ENCODE data around the gene CAPRIN2. TPM values are rescaled to one million over a fixed set of nuclear protein-coding genes. Genes with fewer than 3 reads are reported as not detected.

The CAPRIN2 gene
- total RNA-seq, 8 experiments from 2014 or later, result 13.4 to 40.1 (median 29.2) TPM

DNA sequence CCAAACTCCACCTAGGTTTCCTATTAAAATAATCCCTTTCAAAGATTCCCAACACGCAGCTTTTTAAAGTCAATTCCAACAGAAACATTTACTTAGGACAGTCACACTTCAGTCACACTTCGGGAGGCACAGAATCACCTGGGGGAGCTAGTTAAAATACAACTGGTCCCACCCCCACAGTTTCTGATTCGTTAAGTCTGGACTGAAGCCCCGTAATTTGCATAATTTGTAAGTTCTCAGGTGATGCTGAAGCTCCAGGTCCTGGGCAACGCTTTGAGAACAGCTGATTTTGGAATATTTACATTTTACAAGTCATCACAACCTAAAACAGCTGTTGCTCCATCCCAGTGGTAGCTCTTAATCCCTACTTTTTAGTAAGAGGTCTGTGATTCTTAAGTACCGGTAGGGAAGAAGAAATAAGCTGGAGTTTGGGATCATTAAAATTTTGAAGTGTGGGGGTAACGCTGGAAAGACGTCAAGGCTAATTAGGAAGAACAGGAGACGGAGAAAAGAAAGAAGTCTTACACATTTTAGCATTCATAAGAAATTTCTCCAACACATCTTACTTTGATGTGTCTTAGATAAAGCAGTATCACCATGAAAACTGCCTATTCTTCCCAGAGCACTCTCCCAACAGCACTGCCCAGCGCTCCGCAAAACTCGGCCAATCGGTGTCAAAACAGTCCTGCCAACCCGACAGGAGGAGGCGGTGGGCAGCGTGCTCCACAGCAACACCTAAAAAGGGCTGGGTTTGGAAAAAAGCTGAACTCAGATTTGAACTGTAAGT lies 60.1 kb downstream of the CAPRIN2 start:
- ATAC-seq (replicated peaks in 6 of 8), result peak; percentile 19 to 74 (median 64)
- H3K27ac ChIP-seq, result no peak overlapping the region
- in situ Hi-C loops (cut with MboI; ENCODE audit: low pct_unique_long_range_greater_than_20kb in 2 of 9, low sequenced_read_pairs in 9 of 9, unreplicated experiment in 9 of 9), result no loop called here
- H3K4me1 ChIP-seq (replicated peaks in 1 of 2), result peaks cover 13 to 24% of the 10 kb centered on the region in 2 donors
- WGBS, 10 experiments, result 0 to 30% (median 5%) methylated on average over 1 to 16 of the region's 16 CpGs
- peak overlapping the region; percentile 88 to 98 (median 91) for H3K4me3 ChIP-seq

DNA sequence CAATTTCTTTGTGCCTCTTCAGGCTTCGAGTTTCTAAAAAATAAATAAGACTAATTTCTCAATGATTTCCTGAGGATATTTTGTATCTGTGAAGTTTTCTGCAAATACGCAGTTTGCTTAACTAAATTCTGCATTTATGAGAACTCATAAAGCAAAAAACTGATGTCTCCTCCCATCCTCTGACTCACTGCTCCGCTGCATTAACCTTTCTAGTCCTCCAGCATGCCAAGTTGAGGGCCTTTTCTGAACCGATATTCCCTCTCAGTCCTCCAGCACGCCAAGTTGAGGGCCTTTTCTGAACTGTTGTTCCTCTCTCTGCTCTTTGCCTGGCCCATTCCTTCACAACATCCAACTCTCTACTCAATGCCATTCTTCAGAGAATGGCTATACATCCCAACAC lies 62.3 kb downstream of the CAPRIN2 start:
- ATAC-seq (replicated peaks in 6 of 8), result peak in 2 of 8 experiments; percentile 6 to 17
- Histone ChIP-seq H3K4me3 (no peak overlapping the region), H3K27ac (no peak overlapping the region), H3K4me1 (replicated peaks in 1 of 2) (peaks cover 13 to 24% of the 10 kb centered on the region in 2 donors)
- 0 to 100% (median 86%) methylated on average over 1 to 5 of the region's 5 CpGs for WGBS, 10 experiments
- in situ Hi-C loops (cut with MboI; ENCODE audit: low pct_unique_long_range_greater_than_20kb in 2 of 9, low sequenced_read_pairs in 9 of 9, unreplicated experiment in 9 of 9), result no loop called here

DNA sequence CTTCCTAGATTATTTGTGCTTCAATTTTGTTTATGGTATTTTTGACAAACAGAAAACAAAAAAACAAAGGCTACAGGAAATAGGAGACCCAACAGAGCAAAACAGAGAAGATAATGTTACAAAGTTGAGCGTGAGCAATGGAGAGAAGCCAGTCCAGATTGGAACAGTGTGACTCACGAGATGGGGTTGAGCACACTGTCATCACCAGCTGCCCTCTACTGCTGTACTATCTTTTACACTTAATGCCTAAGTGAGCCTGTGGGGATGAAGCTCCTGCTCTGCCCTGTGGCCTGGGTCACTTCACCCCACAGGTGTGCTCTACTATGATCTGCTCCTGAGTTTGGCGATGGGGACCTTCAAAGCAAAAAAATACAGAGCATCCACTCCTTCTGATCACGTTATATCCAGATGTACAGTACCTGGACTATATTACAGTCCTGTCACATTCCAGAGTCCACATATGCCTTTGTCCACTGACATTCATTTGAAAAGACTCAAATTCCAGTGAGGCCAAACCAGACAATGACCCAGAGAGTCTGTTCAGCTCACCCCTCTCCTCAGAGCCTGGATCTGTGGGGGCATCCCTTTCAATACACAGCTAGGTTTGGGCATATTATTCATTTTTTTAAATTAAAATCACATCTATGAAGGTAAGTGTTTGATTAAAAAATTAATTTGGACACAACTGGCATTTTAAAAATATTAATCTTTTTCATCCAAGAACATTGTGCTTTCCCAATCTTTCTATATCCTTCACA lies 63.5 kb downstream of the CAPRIN2 start:
- in situ Hi-C loops (cut with MboI; ENCODE audit: low pct_unique_long_range_greater_than_20kb in 2 of 9, low sequenced_read_pairs in 9 of 9, unreplicated experiment in 9 of 9), result no loop called here
- no peak overlapping the region for H3K4me3 ChIP-seq
- peak in 3 of 8 experiments; percentile 36 to 79 (median 73) for ATAC-seq (replicated peaks in 6 of 8)
- H3K4me1 ChIP-seq (replicated peaks in 1 of 2), result peaks cover 11 to 22% of the 10 kb centered on the region in 2 donors
- 0 to 100% (median 76%) methylated on average over 1 to 3 of the region's 4 CpGs; no CpG with 5 or more reads in 1 of the 10 experiments for WGBS, 10 experiments
- H3K27ac ChIP-seq, result no peak overlapping the region

DNA sequence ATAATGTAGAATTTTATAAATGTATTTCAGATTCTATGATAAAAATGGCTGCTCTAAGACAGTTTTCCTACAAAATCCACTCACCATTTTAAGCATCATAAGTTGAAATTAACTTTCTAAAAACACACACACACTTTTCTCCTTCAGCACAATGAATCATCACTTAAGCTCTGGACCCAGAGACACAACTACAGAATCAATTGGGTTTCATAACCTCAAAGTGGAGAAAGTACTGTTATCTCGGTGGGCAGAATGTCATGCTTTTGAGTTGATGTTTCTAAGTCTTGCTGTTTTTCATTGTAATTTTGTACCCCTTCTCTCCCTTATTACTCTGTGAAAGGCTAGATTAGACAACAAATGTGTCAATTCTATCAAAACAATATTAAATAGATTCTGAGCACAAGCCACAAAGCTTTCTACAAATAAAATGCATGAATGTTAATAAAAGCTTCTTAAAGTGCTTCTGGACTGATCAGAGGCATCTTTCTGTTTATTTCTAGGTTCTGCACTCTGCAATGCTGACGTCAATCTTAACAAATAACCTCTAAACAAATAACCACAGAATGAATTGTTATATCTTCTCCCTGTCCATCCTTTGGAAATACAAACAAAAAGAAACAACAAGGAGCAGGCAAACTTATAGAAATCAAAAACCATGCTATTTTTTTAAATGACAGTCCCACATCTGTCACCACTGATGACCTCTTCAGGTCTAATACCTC lies 67.3 kb downstream of the CAPRIN2 start:
- H3K4me3 ChIP-seq, result no peak overlapping the region
- ATAC-seq (replicated peaks in 6 of 8), result no peak
- in situ Hi-C loops (cut with MboI; ENCODE audit: low pct_unique_long_range_greater_than_20kb in 2 of 9, low sequenced_read_pairs in 9 of 9, unreplicated experiment in 9 of 9), result no loop called here

DNA sequence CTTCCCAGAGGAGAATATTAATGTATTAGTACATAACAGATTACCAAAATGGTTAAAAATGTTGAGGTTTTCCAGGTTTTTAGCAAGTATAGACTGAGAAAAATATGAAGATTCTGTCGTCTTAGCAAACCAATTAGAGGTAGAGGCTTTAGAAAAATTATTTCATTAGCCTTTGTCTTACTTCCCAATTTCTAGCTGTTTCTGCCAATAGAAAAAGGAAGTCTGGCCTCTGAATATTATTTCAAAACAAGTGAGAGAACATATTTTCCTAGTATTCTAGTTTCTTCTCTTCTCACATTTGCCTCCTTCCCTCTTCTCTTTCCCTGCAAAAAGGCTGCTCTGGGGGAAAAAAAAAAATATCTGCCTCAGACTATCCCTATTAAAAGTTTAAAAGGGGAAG lies 75.5 kb downstream of the CAPRIN2 start:
- H3K4me3 ChIP-seq, result no peak overlapping the region
- ATAC-seq (replicated peaks in 6 of 8), result no peak
- in situ Hi-C loops (cut with MboI; ENCODE audit: low pct_unique_long_range_greater_than_20kb in 2 of 9, low sequenced_read_pairs in 9 of 9, unreplicated experiment in 9 of 9), result no loop called here
- no peak overlapping the region for H3K27ac ChIP-seq
- no peaks in the 10 kb centered on the region for H3K4me1 ChIP-seq (replicated peaks in 1 of 2)
- 86 to 100% (median 88%) methylated on average over 1 of the region's 1 CpG; no CpG with 5 or more reads in 2 of the 10 experiments for WGBS, 10 experiments

More for the DNA sequence above, 67.3 kb downstream of the CAPRIN2 start:
- Histone ChIP-seq H3K27ac (no peak overlapping the region), H3K4me1 (replicated peaks in 1 of 2) (no peaks in the 10 kb centered on the region)
- 83 to 100% (median 88%) methylated on average over 1 to 2 of the region's 2 CpGs for WGBS, 10 experiments

DNA sequence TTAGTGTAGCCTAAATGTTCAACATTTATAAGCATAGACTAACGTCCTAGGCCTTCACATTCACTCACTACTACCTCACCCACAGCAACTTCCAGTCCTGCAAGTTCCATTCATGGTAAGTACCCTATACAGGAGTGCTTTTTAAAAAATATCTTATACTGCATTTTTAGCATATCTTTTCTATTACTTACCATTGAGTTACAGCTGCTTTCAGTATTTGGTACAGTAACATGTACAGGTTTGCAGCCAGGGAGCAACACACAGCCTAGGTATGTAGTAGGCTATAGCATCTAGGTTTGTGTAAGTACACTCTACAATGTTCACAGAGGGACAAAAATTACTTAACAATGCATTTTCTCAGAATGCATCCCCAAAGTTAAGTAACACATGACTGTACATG lies 76.5 kb downstream of the CAPRIN2 start:
- no peak for ATAC-seq (replicated peaks in 6 of 8)
- WGBS, 10 experiments, result 71 to 100% (median 100%) methylated on average over 1 of the region's 1 CpG; no CpG with 5 or more reads in 3 of the 10 experiments
- H3K4me1 ChIP-seq (replicated peaks in 1 of 2), result no peaks in the 10 kb centered on the region
- H3K4me3 ChIP-seq, result no peak overlapping the region
- in situ Hi-C loops (cut with MboI; ENCODE audit: low pct_unique_long_range_greater_than_20kb in 2 of 9, low sequenced_read_pairs in 9 of 9, unreplicated experiment in 9 of 9), result no loop called here
- no peak overlapping the region for H3K27ac ChIP-seq

DNA sequence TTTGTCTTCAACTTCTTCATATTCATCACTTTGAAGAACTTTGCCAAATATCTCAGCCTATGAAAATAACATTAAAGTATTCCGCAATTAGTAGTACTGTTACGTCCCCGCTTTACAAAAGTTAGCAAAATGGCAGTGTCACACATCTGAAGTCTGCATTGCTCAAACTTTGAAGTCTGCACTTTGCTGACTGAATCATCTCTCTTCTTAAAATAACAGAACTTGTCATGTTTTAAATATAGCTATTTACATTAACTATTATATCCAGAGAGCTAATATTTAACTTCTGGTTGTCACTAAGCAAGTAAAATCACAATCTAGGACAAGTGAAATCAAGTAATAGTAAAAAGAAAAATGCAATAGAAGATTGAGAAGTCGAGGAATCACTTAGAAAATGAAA lies 93.5 kb downstream of the CAPRIN2 start:
- ATAC-seq (replicated peaks in 6 of 8), result no peak
- H3K4me3 ChIP-seq, result no peak overlapping the region
- no peaks in the 10 kb centered on the region for H3K4me1 ChIP-seq (replicated peaks in 1 of 2)
- 0 to 98% (median 81%) methylated on average over 1 to 4 of the region's 4 CpGs for WGBS, 10 experiments
- H3K27ac ChIP-seq, result no peak overlapping the region
- in situ Hi-C loops (cut with MboI; ENCODE audit: low pct_unique_long_range_greater_than_20kb in 2 of 9, low sequenced_read_pairs in 9 of 9, unreplicated experiment in 9 of 9), result no loop called here

Other genes starting within 250 kb of the CAPRIN2 start
- 10 to 100 TPM in 7 of 8 experiments, 1 to 10 TPM in 1; 7.4 to 57.8 (median 20.9) TPM for gene IPO8, start 59.1 kb downstream of the CAPRIN2 start, total RNA-seq
- gene TSPAN11, start 171.8 kb upstream of the CAPRIN2 start, total RNA-seq, result 10 to 100 TPM in 5 of 8 experiments, 1 to 10 TPM in 3; 4.6 to 42.0 (median 24.2) TPM